OCI-LY3 (cell line): ENCODE measurements around the gene DGLUCY.

ENCODE experiments used
- H2AFZ ChIP-seq: fragments of 200-600, 300-600 bp; shearing (Covaris generic); 2 replicates; pipeline ENCODE4 v1.6.0; 2014; ENCODE audit warnings: antibody characterized with exemption, low read depth, low read length
- H3K27ac ChIP-seq: fragments of 200-600, 300-600 bp; sonication (generic); 2 replicates; pipeline ENCODE4 v1.5.1; 2014; ENCODE audit warnings: mild to moderate bottlenecking, low read length, moderate library complexity, mixed read lengths
- H3K27me3 ChIP-seq: fragments of 200-600, 300-600 bp; sonication (generic); 2 replicates; pipeline ENCODE4 v1.6.1; 2014; ENCODE audit warnings: low read depth, low read length, mixed read lengths
- H3K36me3 ChIP-seq: fragments of 200-600, 300-600 bp; sonication (generic); replicated peaks from 2 replicates; pipeline ENCODE3; 2014; ENCODE audit warnings: low read depth, low read length, mixed read lengths
- H3K4me1 ChIP-seq: fragments of 300-600, 200-600 bp; sonication (generic); 2 replicates; pipeline ENCODE4 v1.6.1; 2014; ENCODE audit warnings: low read length, mixed read lengths
- H3K4me2 ChIP-seq: fragments of 200-600, 300-600 bp; sonication (generic); 2 replicates; pipeline ENCODE4 v1.6.1; 2014; ENCODE audit warnings: low read length, mixed read lengths
- H3K4me3 ChIP-seq: fragments of 300-600, 200-600 bp; sonication (generic); 2 replicates; pipeline ENCODE4 v1.5.1; 2014; ENCODE audit warnings: antibody characterized with exemption, mild to moderate bottlenecking, low read length, moderate library complexity
- H3K79me2 ChIP-seq: fragments of 300-600, 200-600 bp; shearing (Covaris generic); 2 replicates; pipeline ENCODE4 v1.6.1; 2014; ENCODE audit warnings: mild to moderate bottlenecking, low read length, mixed read lengths
- H3K9ac ChIP-seq: fragments of 300-600, 200-600 bp; shearing (Covaris generic); 2 replicates; pipeline ENCODE4 v1.6.0; 2014; ENCODE audit warnings: mild to moderate bottlenecking, low read length, moderate library complexity
- H3K9me3 ChIP-seq: fragments of 200-600, 300-600 bp; shearing (Covaris generic); 2 replicates; pipeline ENCODE4 v1.6.1; 2014; ENCODE audit warnings: low read length, mixed read lengths; ENCODE audit not compliant: insufficient read depth
- H4K20me1 ChIP-seq: fragments of 200-600, 300-600 bp; sonication (generic); 2 replicates; pipeline ENCODE4 v1.6.1; 2016; ENCODE audit warnings: low read length, mixed read lengths; ENCODE audit not compliant: insufficient read depth
- EZH2phosphoT487 ChIP-seq: fragments of 200-600 bp; shearing (Covaris generic); IDR thresholded peaks from 2 replicates; pipeline ENCODE4 v1.6.1; 2018; ENCODE audit warnings: antibody characterized with exemption, mixed run types, low read depth
- TF ChIP-seq, protein P1 (sequence below): fragments of 200-600, 300-600 bp; sonication (generic); IDR thresholded peaks from 2 replicates; pipeline ENCODE4 v1.5.1; 2014; ENCODE audit warnings: antibody characterized with exemption, low read length, low read depth

The DGLUCY gene

DNA sequence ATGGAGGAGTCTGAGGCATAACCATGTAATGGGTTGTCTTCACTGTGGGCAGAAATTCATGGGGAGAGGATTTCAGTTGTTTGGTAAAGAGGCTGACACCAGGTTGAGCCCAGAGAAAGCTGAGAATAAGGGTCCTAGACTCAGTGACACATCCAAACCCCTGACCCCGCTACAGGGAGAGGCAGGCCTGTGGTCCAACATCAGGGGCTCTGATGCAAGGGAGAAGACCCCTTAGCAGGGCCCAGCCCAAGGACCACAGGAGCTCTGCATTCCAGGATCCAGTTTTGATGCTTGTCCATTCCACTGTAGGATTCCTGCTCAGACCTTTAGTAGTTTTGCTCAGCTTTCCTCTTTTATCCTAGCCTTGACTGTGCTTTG, 115.1 kb downstream of the DGLUCY start:
- Histone ChIP-seq H3K4me3 (peak overlapping the region; percentile 28; the same call in 1 of the 2 replicates), H3K9ac (no peak overlapping the region), H3K79me2 (no peaks in the 10 kb centered on the region), H3K9me3 (peaks cover 6% of the 10 kb centered on the region; the same call in 1 of the 2 replicates), H3K36me3 (peaks cover 4% of the 10 kb centered on the region), H4K20me1 (no peaks in the 10 kb centered on the region), H3K27me3 (no peaks in the 10 kb centered on the region), H3K27ac (peak overlapping the region; percentile 52), H2AFZ (no peak overlapping the region), H3K4me1 (peaks cover 32% of the 10 kb centered on the region), H3K4me2 (peak overlapping the region; percentile 65)
- TF ChIP-seq EZH2phosphoT487: no peak
- TF ChIP-seq, protein P1, sequence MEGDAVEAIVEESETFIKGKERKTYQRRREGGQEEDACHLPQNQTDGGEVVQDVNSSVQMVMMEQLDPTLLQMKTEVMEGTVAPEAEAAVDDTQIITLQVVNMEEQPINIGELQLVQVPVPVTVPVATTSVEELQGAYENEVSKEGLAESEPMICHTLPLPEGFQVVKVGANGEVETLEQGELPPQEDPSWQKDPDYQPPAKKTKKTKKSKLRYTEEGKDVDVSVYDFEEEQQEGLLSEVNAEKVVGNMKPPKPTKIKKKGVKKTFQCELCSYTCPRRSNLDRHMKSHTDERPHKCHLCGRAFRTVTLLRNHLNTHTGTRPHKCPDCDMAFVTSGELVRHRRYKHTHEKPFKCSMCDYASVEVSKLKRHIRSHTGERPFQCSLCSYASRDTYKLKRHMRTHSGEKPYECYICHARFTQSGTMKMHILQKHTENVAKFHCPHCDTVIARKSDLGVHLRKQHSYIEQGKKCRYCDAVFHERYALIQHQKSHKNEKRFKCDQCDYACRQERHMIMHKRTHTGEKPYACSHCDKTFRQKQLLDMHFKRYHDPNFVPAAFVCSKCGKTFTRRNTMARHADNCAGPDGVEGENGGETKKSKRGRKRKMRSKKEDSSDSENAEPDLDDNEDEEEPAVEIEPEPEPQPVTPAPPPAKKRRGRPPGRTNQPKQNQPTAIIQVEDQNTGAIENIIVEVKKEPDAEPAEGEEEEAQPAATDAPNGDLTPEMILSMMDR: no peak

DNA sequence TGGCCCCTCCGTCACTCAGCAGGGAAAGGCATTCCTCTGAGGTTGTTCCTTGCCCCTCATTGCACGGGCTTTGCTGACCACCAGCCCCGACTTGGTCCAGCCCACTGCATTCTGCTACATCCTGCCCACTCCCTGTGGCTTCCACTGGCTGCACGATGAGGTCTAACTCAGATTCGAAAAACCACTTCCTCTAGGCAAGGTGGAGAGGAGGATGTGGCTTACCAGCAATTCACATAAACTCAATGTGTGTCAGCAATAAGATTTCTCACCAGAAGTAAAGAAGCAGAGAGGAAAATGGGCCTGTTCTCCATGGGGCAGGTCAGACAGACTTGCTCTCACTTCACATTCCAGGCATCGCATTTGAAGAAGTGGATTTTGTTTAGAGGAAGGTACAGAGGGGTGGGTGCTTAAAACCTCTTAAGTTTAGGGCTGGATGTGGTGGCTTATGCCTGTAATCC, 115.9 kb downstream of the DGLUCY start:
- Histone ChIP-seq H3K36me3 (peaks cover 4% of the 10 kb centered on the region), H3K9me3 (peaks cover 6% of the 10 kb centered on the region; the same call in 1 of the 2 replicates), H3K4me2 (peak overlapping the region; percentile 65), H4K20me1 (no peaks in the 10 kb centered on the region), H3K79me2 (no peaks in the 10 kb centered on the region), H3K4me1 (peaks cover 32% of the 10 kb centered on the region), H2AFZ (no peak overlapping the region), H3K27ac (no peak overlapping the region), H3K4me3 (no peak overlapping the region), H3K27me3 (no peaks in the 10 kb centered on the region), H3K9ac (no peak overlapping the region)
- TF ChIP-seq, protein P1: no peak
- TF ChIP-seq EZH2phosphoT487: no peak

DNA sequence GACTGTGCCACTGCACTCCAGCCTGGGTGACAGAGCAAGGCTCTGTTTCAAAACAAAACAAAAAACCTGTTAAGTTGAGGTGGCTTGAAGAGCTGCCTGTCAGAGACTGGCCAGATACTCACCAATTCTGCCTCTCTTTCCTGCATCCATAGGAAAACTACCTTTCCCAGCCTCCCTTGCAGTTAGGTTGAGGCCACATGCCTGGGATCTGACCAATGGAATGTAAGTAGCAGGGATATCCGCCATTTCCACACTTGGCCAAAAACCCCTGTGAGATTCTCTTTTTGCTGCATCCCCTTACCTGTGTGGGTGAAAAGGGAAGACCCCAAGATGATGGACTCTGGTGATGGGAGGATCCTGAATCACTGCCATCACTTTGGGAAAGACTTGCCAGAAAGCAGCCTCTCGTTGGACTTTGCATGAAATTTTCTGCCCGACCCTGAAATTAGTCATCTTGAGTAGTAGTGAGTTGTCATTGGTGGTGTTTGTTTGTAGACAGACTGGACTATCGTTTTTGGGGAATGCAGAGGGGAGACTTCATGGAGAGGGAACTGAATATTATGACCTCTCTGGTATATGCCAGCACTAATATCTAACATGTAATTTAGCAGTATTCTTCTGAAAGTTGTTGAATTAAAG, 116.6 kb downstream of the DGLUCY start:
- Histone ChIP-seq H3K36me3 (peaks cover 4% of the 10 kb centered on the region), H3K4me1 (peaks cover 32% of the 10 kb centered on the region), H3K27me3 (no peaks in the 10 kb centered on the region), H3K79me2 (no peaks in the 10 kb centered on the region), H2AFZ (no peak overlapping the region), H3K9ac (no peak overlapping the region), H3K4me3 (no peak overlapping the region), H3K27ac (no peak overlapping the region), H3K4me2 (no peak overlapping the region), H3K9me3 (peaks cover 6% of the 10 kb centered on the region; the same call in 1 of the 2 replicates), H4K20me1 (no peaks in the 10 kb centered on the region)
- TF ChIP-seq, protein P1: no peak
- no peak for TF ChIP-seq EZH2phosphoT487

DNA sequence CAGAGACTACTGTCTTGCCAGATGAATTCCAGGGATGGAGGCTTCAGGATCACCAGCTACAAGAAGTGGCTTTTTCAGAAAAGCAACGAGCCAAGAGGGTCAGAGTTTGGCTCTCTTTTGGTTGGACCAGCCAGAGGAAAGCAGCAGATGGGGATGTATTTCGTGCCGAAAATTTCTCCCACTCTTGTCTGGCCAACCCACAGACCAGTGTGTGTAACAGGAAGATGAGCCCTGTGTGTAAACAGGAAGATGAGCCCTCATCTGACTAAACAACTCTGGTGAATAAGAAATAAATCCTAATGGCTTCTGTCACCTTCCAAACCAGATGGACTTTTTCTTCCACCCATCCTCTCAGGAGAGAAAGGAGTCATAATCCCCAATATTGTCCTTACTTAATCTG, 117.6 kb downstream of the DGLUCY start:
- TF ChIP-seq, protein P1: no peak
- TF ChIP-seq EZH2phosphoT487: no peak
- H3K9me3 ChIP-seq: peaks cover 6% of the 10 kb centered on the region; the same call in 1 of the 2 replicates
- no peak overlapping the region for H3K4me2 ChIP-seq
- no peaks in the 10 kb centered on the region for H3K79me2 ChIP-seq
- peaks cover 4% of the 10 kb centered on the region for H3K36me3 ChIP-seq
- H3K27ac ChIP-seq: no peak overlapping the region
- no peak overlapping the region for H3K9ac ChIP-seq
- H3K27me3 ChIP-seq: no peaks in the 10 kb centered on the region
- H4K20me1 ChIP-seq: no peaks in the 10 kb centered on the region
- no peak overlapping the region for H3K4me3 ChIP-seq
- no peak overlapping the region for H2AFZ ChIP-seq
- peaks cover 32% of the 10 kb centered on the region for H3K4me1 ChIP-seq
